Naive thymus-derived CD8-positive, alpha-beta T cell (primary cell): ENCODE data around the gene C7orf57. TPM values are rescaled to one million over a fixed set of nuclear protein-coding genes. Genes with fewer than 3 reads are reported as not detected.
"Not testable (repeated sequence)": the region's sequence is repeated elsewhere in the genome, so short reads cannot be mapped to it uniquely, and the experiment has no call there.

Experiments
- ATAC-seq, 2 donors: fragments of 150-1000 bp; cut with Tn5 transposase in 1 of 2; sonication (Bioruptor Pico), chemical (Tn5 transposase) in 1 of 2; 1 replicate in 1 of 2; 2 replicates in 1 of 2; pipeline ENCODE4 v1.10.0; 2021; ENCODE audit warnings: mild to moderate bottlenecking in 2 of 2, moderate library complexity in 2 of 2
- POLR2A ChIA-PET: fragments of 350-600 bp; sonication (Branson Sonifier 250); formaldehyde crosslinking; loops from one replicate; lab custom pipeline; 2021; ENCODE audit warnings: antibody characterized with exemption; lab: Charles Lee
- DNase-seq, 10 donors: peaks; one replicate each; pipeline versions ENCODE4 v3.0.0 to v3.0.0-alpha.2; 2020 to 2022
- H3K27ac Mint-ChIP-seq, 10 donors: one replicate each; pipeline ENCODE4 v1.8.0; 2020 to 2022; ENCODE audit warnings: mild to moderate bottlenecking in 10 of 10, mixed read lengths in 10 of 10, moderate library complexity in 4 of 10, inconsistent platforms in 1 of 10
- H3K27me3 Mint-ChIP-seq, 5 donors: one replicate each; pipeline ENCODE4 v1.8.0; 2021 to 2022; ENCODE audit warnings: mixed read lengths in 5 of 5
- H3K36me3 Mint-ChIP-seq, 3 donors: one replicate each; pipeline ENCODE4 v1.8.0; 2020 to 2022; ENCODE audit warnings: mixed read lengths in 3 of 3, mild to moderate bottlenecking in 2 of 3, inconsistent platforms in 1 of 3
- H3K4me1 Mint-ChIP-seq, 4 donors: one replicate each; pipeline ENCODE4 v1.8.0; 2021 to 2022; ENCODE audit warnings: mixed read lengths in 4 of 4
- H3K4me3 Mint-ChIP-seq, 10 donors: one replicate each; pipeline ENCODE4 v1.8.0; 2020 to 2022; ENCODE audit warnings: mild to moderate bottlenecking in 10 of 10, mixed read lengths in 10 of 10, moderate library complexity in 6 of 10, inconsistent platforms in 1 of 10
- H3K9me3 Mint-ChIP-seq, 9 donors: one replicate each; pipeline ENCODE4 v1.8.0; 2020 to 2022; ENCODE audit warnings: mixed read lengths in 9 of 9, mild to moderate bottlenecking in 3 of 9, inconsistent platforms in 1 of 9, moderate library complexity in 1 of 9
- polyA plus RNA-seq, 3 donors: library from polyadenylated mRNA; unstranded; fragments of 300-500 nt; fragmentation: Illumina TruSeq; gene quantifications; one replicate each; pipeline ENCODE4 v1.2.3, GENCODE V29; 2021
- total RNA-seq, 8 experiments: library from RNA in 2 of 8; stranded (reverse) in 2 of 8; gene quantifications; one replicate each; pipeline ENCODE4 v1.2.3 and lab custom pipeline; 2021 to 2026

C7orf57 gene
- total RNA-seq (not detected), polyA plus RNA-seq (under 1 TPM in 2 of 3 donors, not detected in 1; 0.07 to 0.13 TPM), total RNA-seq (lab: John Stamatoyannopoulos, UW) (0 to 4.8 (median 0.93) reads per million in 6 experiments)

- ATAC-seq = peak; percentile 94 to 95
- peak; percentile 74 to 93 (median 86) for DNase-seq
- POLR2A ChIA-PET = interaction anchor here (2.3 kb wide), 1 partner anchor 54 kb away, joined by 6 read pairs; the partner anchor contains the start of gene UPP1
- Mint-ChIP-seq H3K27ac (peak within 1 kb of the TSS in 7 of 10 donors; percentile 65 to 94 (median 89)), H3K4me1 (peaks cover 6 to 13% (median 11%) of the 10 kb centered on the region in 4 donors), H3K9me3 (no peaks in the 10 kb centered on the region), H3K4me3 (peak within 1 kb of the TSS; percentile 74 to 91 (median 86)), H3K27me3 (peaks cover 7 to 35% (median 18%) of the 10 kb centered on the region in 5 donors), H3K36me3 (no peaks in the 10 kb centered on the region)
Measured at GRCh38 chr7:48035301-48035966, at the start of gene C7orf57. C7orf57 (plus strand) TSS chr7:48035543; CDS start chr7:48036309, 766 bp downstream.

- ATAC-seq (no peak), DNase-seq (no peak)
- Mint-ChIP-seq H3K4me1 (peaks cover 18 to 20% (median 20%) of the 10 kb centered on the region in 4 donors), H3K27me3 (no peaks in the 10 kb centered on the region), H3K27ac (peak overlapping the region in 4 of 10 donors; percentile 7 to 73 (median 50)), H3K36me3 (no peaks in the 10 kb centered on the region), H3K4me3 (no peak overlapping the region), H3K9me3 (no peaks in the 10 kb centered on the region)
- POLR2A ChIA-PET = no interaction called here
Measured at GRCh38 chr7:47988496-47989386, 46.6 kb upstream of the C7orf57 start.

DNA sequence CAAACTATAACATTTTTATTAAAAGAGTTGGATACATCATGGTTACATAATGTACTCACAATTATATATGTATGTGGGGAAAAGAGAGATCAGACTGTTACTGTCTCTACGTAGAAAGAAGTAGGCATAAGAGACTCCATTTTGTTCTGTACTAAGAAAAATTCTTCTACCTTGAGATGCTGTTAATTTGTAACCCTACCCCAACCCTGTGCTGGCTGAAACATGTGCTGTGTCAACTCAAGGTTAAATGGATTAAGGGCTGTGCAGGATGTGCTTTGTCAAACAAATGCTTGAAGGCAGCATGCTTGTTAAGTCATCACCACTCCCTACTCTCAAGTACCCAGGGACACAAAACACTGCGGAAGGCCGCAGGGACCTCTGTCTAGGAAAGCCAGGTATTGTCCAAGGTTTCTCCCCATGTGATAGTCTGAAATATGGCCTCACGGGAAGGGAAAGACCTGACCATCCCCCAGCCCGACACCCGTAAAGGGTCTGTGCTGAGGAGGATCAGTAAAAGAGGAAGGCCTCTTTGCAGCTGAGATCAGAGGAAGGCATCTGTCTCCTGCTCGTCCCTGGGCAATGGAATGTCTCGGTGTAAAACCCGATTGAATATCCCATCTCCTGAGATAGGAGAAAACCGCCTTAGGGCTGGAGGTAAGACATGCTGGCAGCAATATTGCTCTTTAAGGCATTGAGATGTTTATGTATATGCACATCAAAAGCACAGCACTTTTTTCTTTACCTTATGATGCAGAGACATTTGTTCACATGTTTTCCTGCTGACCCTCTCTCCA is 45.5 kb upstream of the C7orf57 start:
- DNase-seq, H3K4me3 Mint-ChIP-seq, H3K27me3 Mint-ChIP-seq, H3K9me3 Mint-ChIP-seq, H3K36me3 Mint-ChIP-seq, ATAC-seq, POLR2A ChIA-PET: not testable (repeated sequence)
- Mint-ChIP-seq H3K27ac (peak overlapping the region in 5 of 10 donors; percentile 6 to 84 (median 44)), H3K4me1 (peaks cover 18 to 20% (median 20%) of the 10 kb centered on the region in 4 donors)

DNA sequence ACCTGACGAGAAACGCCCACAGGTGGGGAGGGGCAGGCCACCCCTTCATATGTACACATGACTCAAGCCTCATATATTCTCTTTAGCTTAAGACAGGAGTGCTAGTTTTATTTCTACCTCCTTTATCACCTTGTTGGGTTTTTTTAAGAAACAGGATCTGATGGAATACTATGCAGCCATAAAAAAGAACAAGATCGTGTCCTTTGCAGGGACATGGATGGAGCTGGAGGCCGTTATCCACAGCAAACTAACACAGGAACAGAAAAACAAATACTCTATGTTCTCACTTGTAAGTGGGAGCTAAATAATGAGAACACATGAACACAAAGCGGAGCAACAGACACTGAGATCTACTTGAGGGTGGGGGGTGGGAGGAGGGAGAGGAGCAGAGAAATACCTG is 44.8 kb upstream of the C7orf57 start:
- Mint-ChIP-seq H3K9me3 (peaks cover 0 to 13% (median 0%) of the 10 kb centered on the region in 9 donors), H3K27ac (peak overlapping the region in 7 of 10 donors; percentile 51 to 94 (median 78)), H3K4me3 (peak overlapping the region in 3 of 10 donors; percentile 12 to 50 (median 46)), H3K36me3 (no peaks in the 10 kb centered on the region), H3K27me3 (no peaks in the 10 kb centered on the region), H3K4me1 (peaks cover 18 to 20% (median 20%) of the 10 kb centered on the region in 4 donors)
- POLR2A ChIA-PET = interaction anchor here (0.5 to 3.1 kb wide), 6 partner anchors 10 to 1980 kb away, joined by 3 to 54 read pairs (median 8); partner anchors contain the start of genes HUS1 and UPP1
- no peak for DNase-seq
- no peak for ATAC-seq

DNA sequence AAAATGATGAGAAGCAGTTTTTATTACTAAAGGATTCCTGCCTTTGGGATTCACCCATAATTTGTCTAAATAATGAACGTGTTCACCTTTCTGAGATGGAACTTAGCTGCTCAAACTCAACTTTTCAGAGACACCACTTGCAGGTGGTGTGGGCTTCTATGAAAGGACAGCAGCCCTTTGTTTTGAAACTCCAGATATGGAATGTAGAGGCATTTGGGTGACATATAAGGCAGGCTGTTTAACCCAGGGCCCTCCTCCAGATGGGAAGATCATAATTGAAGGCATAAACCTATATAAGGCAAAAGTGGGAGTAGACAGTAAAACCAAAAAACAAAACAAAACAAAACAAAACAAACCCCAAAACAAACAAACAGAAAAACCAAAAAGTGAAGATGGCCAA is 44.1 kb upstream of the C7orf57 start:
- DNase-seq = no peak
- H3K27ac Mint-ChIP-seq = peak overlapping the region; percentile 93 to 98 (median 95)
- peaks cover 18 to 20% (median 20%) of the 10 kb centered on the region in 4 donors for H3K4me1 Mint-ChIP-seq
- ATAC-seq = no peak
- peak overlapping the region; percentile 91 to 98 (median 94) for H3K4me3 Mint-ChIP-seq
- POLR2A ChIA-PET = interaction anchor here (0.5 to 3.1 kb wide), 11 partner anchors 11 to 1979 kb away, joined by 3 to 54 read pairs (median 5); partner anchors contain the start of genes HUS1 and UPP1
- H3K36me3 Mint-ChIP-seq = no peaks in the 10 kb centered on the region
- peaks cover 0 to 13% (median 0%) of the 10 kb centered on the region in 9 donors for H3K9me3 Mint-ChIP-seq
- H3K27me3 Mint-ChIP-seq = no peaks in the 10 kb centered on the region

GRCh38 chr7:47991741-47992311 is 43.5 kb upstream of the C7orf57 start:
- peak; percentile 69 to 93 (median 82) for DNase-seq
- peak; percentile 94 to 98 for ATAC-seq
- peaks cover 0 to 13% (median 0%) of the 10 kb centered on the region in 9 donors for H3K9me3 Mint-ChIP-seq
- no peaks in the 10 kb centered on the region for H3K36me3 Mint-ChIP-seq
- peak overlapping the region; percentile 93 to 98 (median 95) for H3K27ac Mint-ChIP-seq
- H3K27me3 Mint-ChIP-seq = no peaks in the 10 kb centered on the region
- H3K4me1 Mint-ChIP-seq = peaks cover 18 to 20% (median 20%) of the 10 kb centered on the region in 4 donors
- POLR2A ChIA-PET = interaction anchor here (0.6 to 3.1 kb wide), 10 partner anchors 12 to 121 kb away, joined by 4 to 54 read pairs (median 8); partner anchors contain the start of genes HUS1 and UPP1
- H3K4me3 Mint-ChIP-seq = peak overlapping the region; percentile 91 to 98 (median 94)

GRCh38 chr7:47992446-47992845 is 42.9 kb upstream of the C7orf57 start:
- H3K9me3 Mint-ChIP-seq = peaks cover 0 to 13% (median 0%) of the 10 kb centered on the region in 9 donors
- H3K27ac Mint-ChIP-seq = peak overlapping the region; percentile 93 to 98 (median 95)
- no peak for ATAC-seq
- no peaks in the 10 kb centered on the region for H3K36me3 Mint-ChIP-seq
- peak overlapping the region; percentile 91 to 98 (median 94) for H3K4me3 Mint-ChIP-seq
- no peak for DNase-seq
- peaks cover 18 to 20% (median 20%) of the 10 kb centered on the region in 4 donors for H3K4me1 Mint-ChIP-seq
- POLR2A ChIA-PET = interaction anchor here (0.6 to 3.1 kb wide), 10 partner anchors 12 to 120 kb away, joined by 4 to 54 read pairs (median 8); partner anchors contain the start of genes HUS1 and UPP1
- H3K27me3 Mint-ChIP-seq = no peaks in the 10 kb centered on the region

DNA sequence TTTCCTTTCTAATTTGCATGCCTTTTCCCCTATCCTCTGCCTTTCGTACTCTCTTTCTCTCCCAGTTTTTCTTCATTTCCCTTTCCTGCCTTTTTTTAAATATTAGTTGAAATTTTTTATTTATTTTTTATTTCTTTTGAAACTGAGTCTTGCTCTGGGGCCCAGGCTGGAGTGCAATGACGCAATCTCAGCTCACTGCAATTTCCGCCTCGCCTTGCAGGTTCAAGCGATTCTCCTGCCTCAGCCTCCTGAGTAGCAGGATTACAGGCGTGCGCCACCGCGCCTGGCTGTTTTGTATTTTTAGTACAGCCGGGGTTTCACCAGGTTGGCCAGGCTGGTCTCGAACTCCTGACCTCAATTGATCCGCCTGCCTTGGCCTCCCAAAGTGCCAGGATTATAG is 35.9 kb upstream of the C7orf57 start:
- peaks cover 0 to 10% (median 0%) of the 10 kb centered on the region in 9 donors for H3K9me3 Mint-ChIP-seq
- POLR2A ChIA-PET = no interaction called here
- no peak overlapping the region for H3K27ac Mint-ChIP-seq
- H3K4me3 Mint-ChIP-seq = no peak overlapping the region
- DNase-seq = no peak
- ATAC-seq = no peak
- peaks cover 0 to 2% (median 0%) of the 10 kb centered on the region in 4 donors for H3K4me1 Mint-ChIP-seq
- H3K36me3 Mint-ChIP-seq = peaks cover 0 to 5% (median 0%) of the 10 kb centered on the region in 3 donors
- no peaks in the 10 kb centered on the region for H3K27me3 Mint-ChIP-seq

DNA sequence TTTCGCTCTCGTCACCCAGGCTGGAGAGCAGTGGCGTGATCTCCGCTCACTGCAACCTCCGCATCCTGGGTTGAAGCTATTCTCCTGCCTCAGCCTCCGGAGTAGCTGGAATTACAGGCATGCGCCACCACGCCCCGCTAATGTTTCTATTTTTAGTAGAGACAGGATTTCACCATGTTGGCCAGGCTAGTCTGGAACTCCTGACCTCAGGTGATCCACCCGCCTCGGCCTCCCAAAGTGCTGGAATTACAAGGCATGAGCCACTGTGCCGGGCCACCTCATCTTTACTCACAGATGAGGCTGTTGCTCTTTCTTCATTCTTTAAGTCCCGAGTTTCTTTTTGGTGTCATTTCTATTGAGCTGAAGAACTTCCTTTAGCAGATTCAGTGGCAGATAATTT is 35.2 kb upstream of the C7orf57 start:
- H3K27me3 Mint-ChIP-seq, H3K9me3 Mint-ChIP-seq, H3K4me3 Mint-ChIP-seq, ATAC-seq, H3K36me3 Mint-ChIP-seq, H3K27ac Mint-ChIP-seq, H3K4me1 Mint-ChIP-seq, DNase-seq: not testable (repeated sequence)
- POLR2A ChIA-PET = interaction anchor here (0.6 kb wide), 1 partner anchor 105 kb away, joined by 3 read pairs; no protein-coding TSS in a partner anchor

DNA sequence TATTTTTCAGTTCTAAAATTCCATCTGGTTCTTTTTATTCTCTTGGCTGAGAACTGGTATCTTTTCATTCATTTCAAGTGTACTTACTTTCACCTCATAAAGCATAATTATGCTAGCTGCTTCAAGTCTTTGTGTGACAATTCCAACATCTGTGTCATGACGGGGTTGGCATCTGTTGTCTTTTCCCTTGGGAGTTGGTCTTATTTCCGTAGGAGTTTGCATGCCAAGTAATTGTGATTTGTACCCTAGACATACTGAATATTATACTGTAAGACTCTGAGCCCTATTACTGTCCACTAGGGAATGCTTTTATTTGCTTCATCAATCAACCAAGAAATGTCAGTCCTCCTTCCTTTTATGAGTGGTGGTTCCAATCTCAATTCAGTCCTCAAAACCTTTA is 31.3 kb upstream of the C7orf57 start:
- POLR2A ChIA-PET = no interaction called here
- ATAC-seq (no peak), DNase-seq (no peak)
- Mint-ChIP-seq H3K36me3 (peaks cover 0 to 5% (median 0%) of the 10 kb centered on the region in 3 donors), H3K4me3 (no peak overlapping the region), H3K27me3 (peaks cover 0 to 14% (median 0%) of the 10 kb centered on the region in 5 donors), H3K4me1 (peaks cover 0 to 2% (median 0%) of the 10 kb centered on the region in 4 donors), H3K9me3 (peaks cover 0 to 1% (median 0%) of the 10 kb centered on the region in 9 donors), H3K27ac (no peak overlapping the region)

DNA sequence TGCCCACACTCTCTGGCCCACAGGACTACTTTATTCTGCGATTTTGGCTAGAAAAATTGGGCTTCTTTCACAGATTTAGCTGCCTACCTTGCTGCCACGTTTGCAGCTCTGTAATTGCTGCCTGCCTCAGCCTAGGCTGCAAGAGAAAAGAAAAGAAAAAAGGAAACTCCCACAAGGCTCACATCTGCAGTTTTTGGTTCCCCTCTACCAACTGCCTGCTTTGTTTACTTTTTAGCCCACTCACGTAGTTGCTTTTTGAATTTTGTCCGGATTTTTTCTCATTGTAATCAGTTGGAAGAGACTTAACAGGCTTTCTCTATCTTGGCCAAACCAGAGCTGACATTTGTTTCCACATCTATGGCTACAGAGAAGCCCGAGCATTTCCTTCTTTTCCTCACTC is 30.7 kb upstream of the C7orf57 start:
- Mint-ChIP-seq H3K9me3 (peaks cover 0 to 1% (median 0%) of the 10 kb centered on the region in 9 donors), H3K4me3 (no peak overlapping the region), H3K4me1 (peaks cover 0 to 2% (median 0%) of the 10 kb centered on the region in 4 donors), H3K27me3 (peaks cover 0 to 14% (median 0%) of the 10 kb centered on the region in 5 donors), H3K36me3 (peaks cover 0 to 5% (median 0%) of the 10 kb centered on the region in 3 donors), H3K27ac (peak overlapping the region in 1 of 10 donors; percentile 24)
- ATAC-seq (no peak), DNase-seq (no peak)
- POLR2A ChIA-PET = no interaction called here
